HG03342 (cell line): ENCODE results near the gene KCNQ1.

Source experiments
- ATAC-seq: cut with Tn5 transposase; IDR thresholded peaks from one replicate; pipeline ENCODE4 v1.9.1; 2021; ENCODE audit warnings: mild to moderate bottlenecking, moderate library complexity; ENCODE audit not compliant: unreplicated experiment

KCNQ1 gene

DNA sequence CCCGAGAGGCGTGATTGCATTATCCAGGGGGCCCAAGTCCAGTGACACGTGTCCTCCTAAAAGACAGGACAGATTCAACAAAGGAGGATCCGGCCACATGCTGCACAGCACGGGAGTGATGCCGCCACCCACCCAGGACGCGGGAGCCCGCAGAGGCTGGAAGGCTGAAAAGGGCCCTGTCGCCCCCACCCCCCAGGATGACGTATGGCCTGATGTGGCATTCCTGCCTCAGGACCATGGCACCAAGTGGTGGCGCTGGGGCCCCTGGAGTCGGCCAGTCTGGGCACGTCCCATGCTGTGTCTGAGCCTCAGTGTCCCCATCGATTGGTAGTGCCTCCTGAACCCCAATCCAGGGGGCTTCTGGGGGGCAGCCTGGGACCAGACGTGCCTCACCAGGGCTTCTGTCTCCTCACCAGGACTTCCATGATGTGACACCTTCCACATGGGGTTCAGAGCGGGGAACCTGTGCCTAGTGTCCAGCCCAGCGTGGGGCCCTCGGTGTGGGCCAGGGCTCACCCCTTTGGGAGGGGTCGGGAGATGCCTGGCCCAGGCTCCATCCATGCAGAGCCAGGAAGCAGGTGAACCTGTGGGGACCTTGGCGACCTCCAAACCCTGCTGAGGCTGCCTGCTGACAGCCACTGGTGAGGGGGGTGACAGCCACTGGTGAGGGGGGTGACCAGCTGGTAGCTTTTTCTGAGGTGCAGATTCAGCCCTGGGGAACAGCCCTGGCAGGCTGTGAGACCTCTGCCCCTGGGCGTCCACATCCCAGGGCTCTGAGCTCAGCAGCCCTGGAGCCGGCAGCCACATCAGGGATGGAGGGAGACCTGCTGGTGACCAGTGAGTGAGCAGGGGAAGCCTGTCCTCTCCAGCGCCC is 75.3 kb downstream of the KCNQ1 start:
- ATAC-seq = no peak

DNA sequence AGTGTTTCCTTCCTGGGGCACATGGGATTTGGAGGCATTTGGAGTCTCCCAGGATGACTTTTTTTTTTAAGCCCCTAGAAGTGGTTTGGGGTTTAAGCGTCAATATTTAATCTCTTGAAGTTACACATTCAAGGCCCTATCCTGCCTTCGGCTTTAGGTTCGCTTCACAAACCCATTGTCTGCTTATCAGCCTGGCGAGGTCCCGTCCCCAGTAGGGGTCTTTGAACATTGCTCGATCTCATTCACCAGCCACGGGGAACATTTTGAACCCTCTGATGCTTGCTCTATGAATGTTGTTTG is 75.9 kb downstream of the KCNQ1 start:
- ATAC-seq = no peak

DNA sequence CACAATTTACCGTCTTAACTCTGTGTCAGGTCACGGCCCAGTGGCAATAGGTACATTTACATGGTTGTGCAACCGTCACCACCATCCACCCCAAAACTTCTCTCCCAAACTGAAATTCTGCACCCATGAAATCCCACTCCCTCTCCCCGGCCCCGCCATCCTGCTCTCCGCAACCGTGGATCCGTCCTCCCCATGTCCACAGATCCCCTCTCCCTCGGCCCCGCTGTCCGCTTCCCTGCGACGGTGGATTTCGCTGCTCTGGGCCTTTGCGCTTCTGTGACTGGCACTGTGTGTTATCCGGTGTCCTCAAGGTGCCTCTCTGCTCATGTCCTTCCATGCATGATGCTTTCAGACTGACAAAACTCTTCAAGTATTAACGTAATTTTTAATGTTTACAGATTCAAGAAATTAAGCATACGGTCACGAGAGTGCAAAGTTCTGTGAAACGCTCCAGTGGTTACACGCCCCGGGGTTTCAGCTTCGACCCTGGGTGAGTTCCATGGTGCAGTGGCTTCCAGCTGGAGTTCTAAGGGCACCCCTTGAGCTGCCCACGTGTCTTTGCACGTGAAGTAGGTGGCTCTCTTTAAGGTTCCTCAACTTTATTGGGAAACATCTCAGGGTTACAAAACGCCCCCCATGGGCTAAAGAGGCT is 76.4 kb downstream of the KCNQ1 start:
- no peak for ATAC-seq

DNA sequence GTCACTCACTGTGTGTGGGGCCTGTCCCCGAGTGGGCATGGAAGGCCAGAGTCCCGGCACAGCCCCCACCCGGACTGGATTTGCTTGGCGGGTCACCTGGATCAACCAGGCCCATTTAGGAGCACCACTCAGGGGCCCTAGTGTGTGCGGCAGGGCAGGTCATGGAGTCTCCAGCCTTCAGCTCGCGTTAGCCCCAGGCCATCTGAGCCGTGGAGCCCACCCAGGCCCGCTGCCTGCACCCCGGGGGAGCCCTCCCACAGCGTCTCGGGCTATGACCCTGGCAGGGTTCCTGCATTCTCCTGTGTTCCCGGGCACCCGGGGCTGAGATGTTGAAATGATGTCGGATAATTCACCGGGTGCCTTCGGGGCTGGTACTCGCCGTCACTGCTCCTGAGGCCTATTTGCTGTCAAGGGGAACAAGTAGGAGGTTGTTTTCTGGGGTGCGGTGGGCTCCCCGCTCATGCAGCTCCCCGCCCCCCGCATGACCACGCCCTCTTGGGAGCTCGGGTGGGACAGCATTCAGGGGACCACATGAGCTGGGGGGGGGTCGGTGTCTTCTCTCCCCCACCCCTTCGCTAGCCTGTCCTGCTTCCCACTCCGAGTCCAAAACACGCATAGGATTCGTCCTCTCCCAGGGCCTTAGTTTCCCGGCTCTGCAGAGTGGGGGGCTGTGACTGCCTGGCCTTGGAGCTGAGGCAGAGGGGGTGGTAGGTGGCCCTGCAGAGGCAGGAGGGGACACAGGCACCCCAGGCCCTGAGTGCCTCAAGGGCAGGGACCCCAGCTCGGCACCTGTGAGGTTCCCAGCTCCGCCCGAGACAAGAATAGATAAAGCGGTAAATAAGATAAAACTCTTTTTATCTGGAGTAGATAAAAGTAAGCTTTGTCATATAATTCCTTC is 77.2 kb downstream of the KCNQ1 start:
- no peak for ATAC-seq

DNA sequence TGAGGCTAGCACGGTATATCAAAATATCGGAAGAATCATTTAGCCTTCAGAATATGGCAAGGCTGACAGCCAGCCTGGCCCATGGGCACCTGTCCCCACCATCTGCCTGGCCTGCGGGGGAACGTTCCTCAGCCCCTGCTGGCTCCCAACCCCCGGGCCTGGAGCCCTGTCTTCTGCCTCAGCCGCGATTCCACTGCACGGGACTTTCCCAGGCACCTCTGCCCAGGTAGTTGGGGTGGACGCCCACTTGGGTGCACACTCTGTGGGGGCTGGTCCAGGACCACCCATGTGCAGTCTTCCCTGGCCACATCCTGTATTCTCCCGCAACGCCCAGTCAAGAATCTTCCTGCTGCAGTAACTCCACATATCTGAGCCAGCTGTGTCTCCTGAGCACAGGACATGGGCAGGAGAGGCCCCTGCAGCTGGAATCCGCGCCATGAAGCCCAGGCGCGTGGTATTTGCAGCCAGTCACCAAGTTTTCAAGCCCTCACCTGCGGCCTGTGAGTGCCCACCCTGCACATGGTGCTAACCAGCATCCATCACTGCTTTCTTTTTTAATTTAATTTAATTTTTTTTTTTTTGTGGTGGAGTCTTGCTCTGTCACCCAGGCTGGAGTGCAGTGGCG is 77.9 kb downstream of the KCNQ1 start:
- no peak for ATAC-seq

DNA sequence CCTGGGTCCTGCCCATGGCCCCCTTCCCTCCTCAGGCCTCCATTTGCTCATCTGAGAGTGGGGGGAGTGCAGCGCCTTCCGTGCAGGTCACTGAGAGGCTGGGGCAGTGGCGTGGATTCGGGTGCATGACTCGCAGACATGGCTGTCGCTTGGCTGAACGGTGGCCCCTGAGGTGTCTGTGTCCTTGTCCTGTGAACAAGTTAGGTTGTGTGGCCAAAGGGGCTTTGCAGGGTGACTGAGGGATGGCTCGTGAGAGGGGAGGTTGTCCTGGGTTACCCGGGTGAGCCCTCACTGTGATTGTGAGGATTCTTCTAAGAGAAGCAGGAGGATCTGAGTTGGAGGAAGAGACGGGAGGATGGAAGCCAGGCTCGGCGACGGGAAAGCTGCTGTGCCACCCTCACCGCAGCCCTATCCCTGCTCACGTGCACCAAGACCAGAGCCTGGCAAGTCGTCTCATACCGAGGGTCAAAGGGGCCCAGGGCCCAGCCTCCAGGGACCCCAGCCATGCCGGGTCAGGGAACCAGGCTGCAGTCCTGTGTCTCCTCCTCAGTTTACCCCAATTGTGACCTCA is 79.1 kb downstream of the KCNQ1 start:
- ATAC-seq = no peak

DNA sequence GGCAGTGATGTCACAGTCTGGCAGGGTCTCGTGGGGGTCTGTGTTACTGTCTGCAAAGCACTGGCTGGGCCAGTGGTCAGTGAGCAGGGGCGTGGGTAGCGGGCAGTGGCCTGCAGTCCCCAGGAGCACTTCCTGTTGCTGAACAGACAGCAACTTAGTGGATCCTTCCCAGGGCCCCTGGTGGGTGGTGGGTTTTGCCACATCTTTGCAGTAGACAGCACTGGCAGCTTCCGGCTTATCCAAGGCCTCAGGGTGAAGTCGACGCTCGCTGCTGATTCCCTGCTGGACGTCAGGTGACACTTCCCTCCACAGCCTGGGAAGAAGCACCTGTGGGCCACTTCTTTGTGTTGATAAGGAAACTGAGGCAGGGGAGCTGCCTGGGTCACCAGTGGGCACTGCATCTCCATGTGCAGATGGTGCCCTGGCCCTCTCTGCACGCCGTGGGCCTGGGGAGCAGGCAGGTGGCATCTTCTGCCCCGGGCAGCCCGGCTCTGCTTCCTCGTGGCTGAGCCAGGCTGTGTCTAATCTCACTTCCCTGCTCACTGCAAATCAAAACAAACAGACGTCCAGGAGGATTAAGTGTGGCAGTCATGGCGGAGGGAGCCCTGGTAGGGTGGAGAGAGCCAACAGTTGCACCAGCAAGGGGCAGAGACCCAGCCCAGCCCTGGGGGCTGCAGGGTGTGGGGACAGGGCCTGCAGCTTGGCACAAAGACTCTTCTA is 79.8 kb downstream of the KCNQ1 start:
- no peak for ATAC-seq

DNA sequence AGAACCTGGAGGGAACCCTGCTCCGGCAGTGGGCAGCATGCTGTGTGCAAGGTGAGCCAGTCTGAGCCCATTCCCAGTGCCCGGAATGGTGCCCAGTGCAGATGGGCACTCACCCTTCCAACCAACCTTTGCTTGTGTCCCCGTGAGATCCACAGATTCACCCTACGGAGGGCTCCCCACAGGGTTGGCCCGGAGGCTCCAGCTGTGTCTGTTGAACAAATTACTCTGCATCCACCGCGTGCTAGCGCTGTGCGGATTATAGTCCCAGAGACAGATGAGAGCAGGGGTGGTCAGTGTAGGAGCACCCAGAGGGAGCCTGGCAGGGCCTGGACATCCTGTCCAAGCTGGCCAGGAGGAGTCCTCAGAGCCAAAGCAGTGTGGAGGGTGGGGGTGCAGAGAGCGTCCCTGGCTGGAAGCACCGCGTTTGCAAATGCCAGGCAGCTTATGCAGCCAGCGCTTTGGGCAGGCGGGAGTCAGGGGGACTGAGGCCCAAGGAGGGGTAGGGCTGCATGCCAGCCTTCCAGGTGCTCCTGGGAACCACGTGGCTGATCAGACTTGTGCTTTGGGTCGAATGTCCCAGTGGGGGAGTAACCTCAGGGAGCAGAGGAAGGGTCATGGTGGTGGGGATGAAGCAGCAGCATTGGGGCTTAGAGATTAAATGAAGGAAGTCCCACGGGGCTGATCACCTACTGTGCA is 80.5 kb downstream of the KCNQ1 start:
- no peak for ATAC-seq

DNA sequence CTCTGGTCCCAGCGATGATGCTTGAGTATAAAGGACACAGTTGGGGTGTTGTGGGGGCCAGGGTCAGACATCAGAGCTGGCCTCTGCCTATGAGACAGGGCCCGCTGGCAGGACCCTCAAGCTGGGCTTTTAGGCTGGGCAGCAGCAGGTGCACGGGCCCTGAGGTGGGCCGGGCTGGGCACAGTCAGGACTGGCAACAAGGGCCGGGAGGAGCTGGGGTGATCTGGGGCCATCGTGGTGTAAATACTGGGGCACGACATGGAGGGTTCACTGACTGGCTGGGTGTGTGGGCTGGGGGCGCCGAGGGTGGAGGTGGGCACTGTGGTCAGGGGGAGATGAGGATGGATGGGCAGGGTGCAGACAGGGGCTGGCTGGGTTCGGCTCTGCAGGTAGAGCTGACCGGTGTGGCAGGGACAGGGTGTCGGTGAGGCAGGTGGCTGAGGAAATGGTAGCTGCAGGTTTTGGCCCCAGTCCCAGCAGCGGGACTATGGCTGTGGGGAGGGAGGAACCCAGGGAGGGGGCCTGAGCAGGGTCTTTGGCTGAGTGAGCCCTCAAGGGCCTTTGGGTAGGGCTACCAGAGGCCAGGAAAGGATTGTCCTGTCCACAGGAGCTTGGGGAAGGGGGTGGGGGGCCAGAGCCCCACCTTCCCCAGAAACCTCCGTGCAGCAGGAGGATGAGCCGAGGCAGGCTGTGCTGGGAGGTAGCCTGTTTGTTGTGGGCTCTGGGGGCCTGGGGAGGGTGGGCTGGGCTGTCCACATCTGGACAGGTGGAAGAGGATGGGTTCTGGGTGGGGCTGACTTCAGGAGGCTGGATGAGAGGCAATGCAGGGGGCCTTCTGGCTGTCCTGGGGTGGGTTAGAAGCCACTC is 81.4 kb downstream of the KCNQ1 start:
- no peak for ATAC-seq

DNA sequence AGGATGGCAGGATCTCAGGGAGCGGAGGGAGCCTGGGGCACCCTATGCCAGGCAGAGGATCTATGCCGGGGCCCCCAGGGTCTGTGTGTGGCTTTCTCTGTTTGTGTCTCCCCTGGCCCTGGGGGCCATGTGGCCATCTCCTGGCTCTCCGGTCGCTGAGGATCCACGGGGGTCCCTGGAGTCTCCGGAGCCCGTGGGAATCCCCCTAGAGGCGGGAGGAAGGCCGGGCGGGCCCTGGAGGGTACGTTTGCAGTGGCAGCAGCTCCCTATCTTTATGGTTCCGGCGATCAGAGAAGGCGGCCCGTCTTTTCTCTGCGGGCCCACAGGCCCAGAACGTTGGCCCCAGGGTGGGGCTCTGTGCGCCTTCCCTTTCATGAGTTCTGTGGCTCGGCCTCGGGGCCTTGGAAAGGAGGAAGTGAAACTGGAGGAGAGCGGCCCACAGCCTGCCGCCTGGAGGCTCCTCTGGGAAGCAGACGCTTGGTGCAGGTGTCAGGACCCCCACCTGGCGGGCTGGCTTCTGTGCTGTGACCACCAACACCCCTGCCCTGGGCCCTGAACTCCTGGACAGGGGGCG is 82.1 kb downstream of the KCNQ1 start:
- ATAC-seq = peak; percentile 74

DNA sequence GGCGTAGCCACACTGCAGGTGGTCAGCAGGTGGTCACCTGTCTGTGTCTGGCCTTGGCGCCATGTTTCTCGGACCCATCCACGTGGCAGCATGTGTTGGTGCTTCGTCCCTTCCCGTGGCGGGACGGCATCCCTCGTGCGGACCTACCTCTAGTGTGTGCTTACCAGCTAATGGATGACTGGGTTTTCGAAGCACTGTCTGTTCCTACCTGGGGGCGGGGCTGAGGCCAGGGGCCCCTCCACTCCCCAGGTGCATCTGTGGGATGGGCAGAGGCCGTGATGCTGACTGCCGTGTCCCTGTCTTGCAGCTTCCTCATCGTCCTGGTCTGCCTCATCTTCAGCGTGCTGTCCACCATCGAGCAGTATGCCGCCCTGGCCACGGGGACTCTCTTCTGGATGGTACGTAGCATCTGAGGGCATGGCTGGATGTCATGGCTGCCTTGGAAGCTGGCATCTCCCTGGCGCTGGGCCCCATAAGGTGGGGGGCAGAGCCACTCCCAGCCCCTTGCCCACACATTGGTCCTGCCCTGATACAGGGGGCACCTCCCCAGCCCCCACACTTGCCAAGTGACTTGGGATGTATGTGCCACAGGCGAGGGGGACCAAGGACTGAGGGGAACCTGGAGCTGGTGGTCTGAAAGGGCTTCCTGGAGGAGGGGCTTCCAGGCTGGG is 82.9 kb downstream of the KCNQ1 start:
- no peak for ATAC-seq

DNA sequence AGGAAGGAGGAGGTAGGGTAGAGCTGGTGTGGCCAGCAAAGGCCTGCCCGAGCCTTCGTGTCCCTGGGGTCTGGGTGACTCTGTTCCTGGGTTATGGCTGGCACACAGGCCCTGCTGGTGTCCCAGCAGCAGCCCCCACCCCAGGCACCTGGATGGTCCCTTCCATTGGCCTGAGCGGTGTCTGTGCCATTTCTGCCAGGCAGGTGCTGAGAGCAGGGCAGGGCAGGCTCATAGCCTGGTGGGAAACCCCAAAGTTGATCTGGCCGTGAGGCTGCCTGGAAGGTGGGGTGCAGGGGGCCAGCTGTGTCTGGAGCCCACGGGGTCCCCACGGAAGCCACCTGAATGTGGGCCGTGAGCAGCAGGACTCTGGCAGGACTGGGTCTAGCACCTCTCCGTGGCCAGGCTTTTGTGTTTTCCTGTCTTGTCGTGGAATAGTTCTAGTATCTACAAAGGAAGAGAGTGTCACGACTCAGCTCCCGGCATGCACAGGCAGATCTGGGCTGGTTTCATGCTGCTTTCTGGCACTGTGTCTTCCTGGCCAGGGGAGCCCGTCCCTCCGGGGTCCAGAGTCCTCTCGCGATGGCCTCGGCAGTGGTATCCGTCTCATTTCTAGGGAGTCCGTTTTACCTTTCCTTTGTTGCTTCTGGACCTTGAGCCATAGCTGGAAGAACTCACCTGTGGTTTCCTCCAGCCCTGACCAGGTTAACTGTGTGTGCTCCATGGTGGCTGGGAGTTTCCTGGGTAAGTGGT is 83.7 kb downstream of the KCNQ1 start:
- no peak for ATAC-seq

DNA sequence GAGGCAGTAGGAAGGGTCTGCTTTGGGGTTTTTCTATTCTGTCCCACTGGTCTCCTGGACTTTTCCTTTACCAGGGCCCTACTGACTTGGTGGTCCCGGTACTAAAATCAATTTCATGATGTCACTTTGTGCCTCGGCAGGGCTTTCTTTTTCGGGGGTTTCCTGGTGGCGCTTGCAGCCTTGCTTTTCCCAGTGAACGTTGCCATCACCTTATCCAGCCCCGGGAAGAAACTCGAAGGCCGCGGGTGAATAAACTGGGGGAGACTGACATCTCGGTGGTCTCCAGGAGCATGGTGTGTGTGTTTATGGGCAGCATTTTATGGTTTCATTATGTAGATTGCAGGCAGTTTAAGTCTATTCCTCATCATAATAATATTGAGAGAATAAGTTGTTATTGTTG is 84.4 kb downstream of the KCNQ1 start:
- no peak for ATAC-seq

DNA sequence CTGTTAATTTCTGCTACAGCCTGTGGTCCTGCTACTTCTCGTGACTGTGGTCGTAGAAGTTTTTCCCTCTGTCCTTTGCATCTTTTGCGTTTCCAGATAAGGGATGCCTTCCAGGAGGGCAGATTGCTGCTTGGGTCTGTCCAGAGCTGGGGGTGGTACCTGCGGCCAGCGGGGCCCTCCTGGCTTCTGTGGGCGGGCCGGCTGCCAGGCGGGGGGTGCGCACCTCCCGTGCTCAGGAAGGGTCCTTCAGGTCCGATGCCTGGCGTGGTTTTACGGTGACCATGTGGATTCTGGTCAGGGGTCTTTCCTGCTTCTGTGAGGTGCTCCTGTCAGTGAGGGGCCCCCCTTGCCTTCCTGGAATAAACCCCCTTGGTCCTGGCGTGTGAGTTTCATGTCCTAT is 84.8 kb downstream of the KCNQ1 start:
- ATAC-seq = no peak

DNA sequence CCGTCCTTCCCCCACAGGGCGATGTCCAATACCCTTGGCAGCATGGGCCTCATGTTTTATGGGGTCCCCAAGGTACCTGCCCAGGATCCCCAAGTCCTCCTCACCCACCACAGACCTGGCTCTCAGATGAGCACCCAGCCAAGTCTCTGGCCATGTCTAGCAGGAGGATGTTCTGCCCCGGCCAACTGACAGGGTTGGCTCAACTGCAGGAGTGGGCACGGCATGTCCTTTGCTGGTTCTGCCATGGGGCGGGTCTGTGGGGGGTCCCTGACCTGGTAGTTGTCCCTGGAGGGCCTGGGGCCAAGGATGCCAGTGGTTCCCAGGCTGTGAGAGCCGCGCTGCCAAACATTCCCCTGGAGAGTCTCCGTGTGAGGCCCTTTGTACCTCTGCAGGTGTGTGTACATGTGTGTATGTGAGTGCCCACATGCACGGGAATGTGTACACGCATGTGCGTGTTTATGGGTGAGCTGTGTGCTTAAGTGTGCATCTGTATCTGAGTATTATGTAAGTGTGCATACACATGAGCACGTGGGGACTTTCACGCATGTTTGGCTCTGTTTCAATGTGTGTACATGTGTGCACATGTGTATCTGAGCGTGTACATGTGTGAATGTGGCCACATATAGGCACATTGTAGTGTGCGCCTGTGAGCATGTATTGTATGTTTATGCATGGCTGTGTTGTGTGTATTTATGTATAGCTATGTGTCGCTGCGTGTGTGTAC is 85.5 kb downstream of the KCNQ1 start:
- no peak for ATAC-seq

DNA sequence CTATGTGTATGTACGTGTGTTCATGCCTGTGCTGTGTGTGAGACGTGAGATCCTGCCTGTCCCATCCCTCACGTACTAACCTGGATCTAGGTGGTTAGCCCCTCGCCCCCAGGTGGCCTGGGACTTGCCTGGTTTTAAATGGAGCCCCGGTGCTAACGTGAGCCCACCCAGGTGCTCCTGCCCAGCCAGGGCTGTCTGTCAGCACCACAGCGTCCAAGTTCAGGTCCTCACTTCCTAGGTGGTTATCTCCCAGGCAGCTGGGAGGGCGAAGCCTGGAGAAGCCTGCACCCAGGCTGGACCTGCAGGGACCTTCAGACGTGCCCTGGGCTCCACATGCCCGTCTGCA is 86.0 kb downstream of the KCNQ1 start:
- no peak for ATAC-seq
